NCI-H510A (cell line): Measurements from ENCODE around the gene DENND10.
"Not testable (repeated sequence)": the region's sequence is repeated elsewhere in the genome, so short reads cannot be mapped to it uniquely, and the experiment has no call there.

Experiments
- DNase-seq: peaks from one replicate; lab custom pipeline; 2025; lab: John Stamatoyannopoulos, UW

DENND10 gene

GRCh38 chr10:119103903-119104653 is at the start of gene DENND10:
TSS of gene DENND10 (plus strand) at chr10:119104113. CDS start at chr10:119104143, 30 bp downstream.
- peak; percentile 26 for DNase-seq

- no peak for DNase-seq
These were observed 48.4 kb upstream of the DENND10 start for GRCh38 chr10:119055472-119055871.

- no peak for DNase-seq
These were observed 45.9 kb upstream of the DENND10 start for GRCh38 chr10:119058010-119058409.

GRCh38 chr10:119059557-119059956 is 44.4 kb upstream of the DENND10 start:
- no peak for DNase-seq

GRCh38 chr10:119060107-119060506 is 43.8 kb upstream of the DENND10 start:
- no peak for DNase-seq

GRCh38 chr10:119061352-119061751 is 42.6 kb upstream of the DENND10 start:
- no peak for DNase-seq

GRCh38 chr10:119061926-119062325 is 42.0 kb upstream of the DENND10 start:
- no peak for DNase-seq

GRCh38 chr10:119070395-119071165 is 33.3 kb upstream of the DENND10 start:
- DNase-seq, result no peak

GRCh38 chr10:119073584-119073983 is 30.3 kb upstream of the DENND10 start:
- no peak for DNase-seq

GRCh38 chr10:119078422-119079179 is 25.3 kb upstream of the DENND10 start:
- no peak for DNase-seq

GRCh38 chr10:119079599-119080520 is 24.1 kb upstream of the DENND10 start:
- peak; percentile 49 for DNase-seq

- DNase-seq, result peak; percentile 69
These were observed 23.2 kb upstream of the DENND10 start, which contains the start of gene EIF3A for GRCh38 chr10:119080521-119081259. TSS of gene EIF3A (minus strand) at chr10:119080817. CDS start at chr10:119080676, 141 bp downstream.

GRCh38 chr10:119084896-119085295 is 19.0 kb upstream of the DENND10 start:
- DNase-seq, result no peak

GRCh38 chr10:119087271-119087882 is 16.5 kb upstream of the DENND10 start:
- DNase-seq, result no peak

GRCh38 chr10:119090026-119090795 is 13.7 kb upstream of the DENND10 start:
- DNase-seq, result no peak

- DNase-seq, result no peak
These were observed 12.9 kb upstream of the DENND10 start for GRCh38 chr10:119090968-119091367.

GRCh38 chr10:119095640-119096039 is 8.3 kb upstream of the DENND10 start:
- no peak for DNase-seq

- not testable (repeated sequence) for DNase-seq
These were observed 7.1 kb upstream of the DENND10 start for GRCh38 chr10:119096641-119097415.

- DNase-seq, result no peak
These were observed 5.3 kb upstream of the DENND10 start for GRCh38 chr10:119098576-119098975.
